GM21717 (cell line): ENCODE data around the gene G3BP1.
"Not testable (repeated sequence)": the region's sequence is repeated elsewhere in the genome, so short reads cannot be mapped to it uniquely, and the experiment has no call there.

Source experiments
- ATAC-seq: cut with Tn5 transposase; IDR thresholded peaks from one replicate; pipeline ENCODE4 v1.9.1; 2021; ENCODE audit warnings: mild to moderate bottlenecking, moderate library complexity; ENCODE audit not compliant: unreplicated experiment

Gene G3BP1

DNA sequence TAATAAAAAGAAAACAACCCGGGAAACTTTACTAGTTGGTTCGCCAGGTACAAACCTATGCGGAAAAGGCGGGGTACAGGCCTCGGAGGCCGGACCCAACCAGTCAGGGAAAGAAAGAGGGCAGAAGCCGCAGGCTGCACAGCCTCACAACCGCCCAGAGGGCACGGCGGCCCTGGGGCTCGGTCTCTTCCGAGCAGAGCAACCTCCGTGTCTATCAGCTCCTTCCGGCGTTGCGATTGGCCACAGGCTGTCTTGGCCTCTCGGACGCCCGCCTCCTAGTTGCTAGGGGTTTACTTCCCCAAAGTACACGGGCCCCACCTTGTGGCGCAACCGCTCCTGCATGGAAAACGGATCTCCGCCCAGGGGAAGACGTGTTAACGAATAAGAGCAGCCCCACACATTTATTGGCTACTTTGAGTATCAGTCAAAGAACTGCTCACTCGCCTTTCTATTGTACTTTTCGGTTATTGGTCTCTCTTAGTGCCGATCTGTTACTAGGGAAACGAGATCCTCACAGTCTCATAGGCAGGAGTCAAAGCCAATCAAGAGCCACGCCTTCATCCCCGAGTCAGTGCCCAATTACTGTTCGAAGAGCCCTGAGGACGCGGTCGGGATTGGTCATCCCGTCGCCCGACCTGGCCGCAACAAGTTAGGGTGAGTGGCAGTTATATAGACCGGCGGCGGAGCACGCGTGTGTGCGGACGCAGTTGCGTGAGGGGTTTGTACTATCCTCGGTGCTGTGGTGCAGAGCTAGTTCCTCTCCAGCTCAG, at the start of gene G3BP1:
Gene G3BP1 (plus strand): TSS at position 696 of the 770 bp plus-strand sequence. CDS start 14,667 bp downstream, outside the sequence.
- ATAC-seq: peak; percentile 88

DNA sequence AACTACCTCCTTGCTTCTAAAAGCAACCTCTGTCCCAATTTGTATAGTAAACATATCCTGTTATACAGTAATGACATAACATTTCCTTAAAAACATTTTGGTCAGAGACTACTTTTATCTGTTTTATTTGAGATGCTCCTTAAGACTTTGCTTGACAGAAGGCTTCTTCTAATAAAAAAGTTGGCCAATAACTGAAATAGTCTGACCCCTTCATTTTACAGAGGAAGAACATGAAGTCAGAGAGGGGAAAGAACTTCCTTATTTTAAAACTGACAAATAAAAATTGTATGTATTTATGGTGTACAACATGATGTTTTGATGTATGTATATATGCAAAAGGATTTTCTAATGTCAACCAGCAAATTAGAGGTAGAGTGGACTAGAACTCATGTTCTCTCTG, 49.2 kb upstream of the G3BP1 start:
- ATAC-seq: no peak

DNA sequence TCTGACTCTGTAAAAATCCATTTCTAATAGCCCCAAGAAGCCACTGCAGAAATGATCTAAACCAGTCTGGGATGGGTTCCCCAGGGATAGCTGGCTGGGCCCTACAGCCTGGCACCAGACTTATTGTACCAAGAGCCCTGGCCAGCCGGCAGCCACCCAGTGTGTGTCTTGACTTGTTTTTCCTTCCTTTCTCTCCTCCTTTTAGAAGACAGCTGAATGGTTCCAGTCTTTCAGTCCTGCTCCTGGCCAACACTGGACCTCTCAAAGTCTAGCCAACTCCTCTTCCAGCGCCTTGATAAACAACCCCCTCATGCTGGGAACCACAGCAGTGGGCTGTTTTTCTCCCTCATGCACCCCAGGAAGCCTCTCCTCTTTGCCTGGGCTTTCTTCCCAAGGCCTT, 47.4 kb upstream of the G3BP1 start:
- no peak for ATAC-seq

DNA sequence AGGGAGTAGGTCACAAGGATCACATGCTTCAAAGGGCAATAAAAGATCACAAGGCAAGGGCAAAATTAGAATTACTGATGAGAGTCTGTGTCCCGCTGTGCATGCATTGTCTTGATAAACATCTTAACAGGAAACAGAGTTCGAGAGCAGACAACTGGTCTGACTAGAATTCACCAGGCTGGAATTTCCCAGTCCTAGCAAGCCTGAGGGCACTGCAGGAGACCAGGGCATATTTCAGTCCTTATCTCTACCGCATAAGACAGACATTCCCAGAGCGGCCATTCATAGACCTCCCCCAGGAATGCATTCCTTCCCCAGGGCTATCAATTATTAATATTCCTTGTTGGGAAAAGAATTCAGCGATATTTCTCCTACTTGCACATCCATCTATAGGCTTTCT, 42.2 kb upstream of the G3BP1 start:
- ATAC-seq: not testable (repeated sequence)

DNA sequence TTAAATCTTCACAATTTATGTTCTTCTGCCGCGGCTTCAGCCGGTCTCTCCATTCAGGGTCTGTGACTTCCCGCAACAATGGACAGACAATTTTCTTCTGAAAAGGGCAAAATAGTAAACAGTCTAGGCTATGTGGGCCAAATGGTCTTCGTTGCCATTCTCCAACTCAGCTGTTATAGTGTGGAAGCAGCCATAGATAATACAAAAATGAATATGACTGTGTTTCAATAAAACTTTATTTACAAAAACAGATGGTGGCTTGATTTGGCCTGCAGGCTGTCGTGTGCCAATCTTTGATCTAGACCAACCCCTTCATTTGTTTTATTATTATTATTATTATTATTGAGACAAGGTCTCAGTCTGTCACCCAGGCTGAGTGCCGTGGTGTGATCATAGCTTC, 41.4 kb upstream of the G3BP1 start:
- ATAC-seq: no peak

DNA sequence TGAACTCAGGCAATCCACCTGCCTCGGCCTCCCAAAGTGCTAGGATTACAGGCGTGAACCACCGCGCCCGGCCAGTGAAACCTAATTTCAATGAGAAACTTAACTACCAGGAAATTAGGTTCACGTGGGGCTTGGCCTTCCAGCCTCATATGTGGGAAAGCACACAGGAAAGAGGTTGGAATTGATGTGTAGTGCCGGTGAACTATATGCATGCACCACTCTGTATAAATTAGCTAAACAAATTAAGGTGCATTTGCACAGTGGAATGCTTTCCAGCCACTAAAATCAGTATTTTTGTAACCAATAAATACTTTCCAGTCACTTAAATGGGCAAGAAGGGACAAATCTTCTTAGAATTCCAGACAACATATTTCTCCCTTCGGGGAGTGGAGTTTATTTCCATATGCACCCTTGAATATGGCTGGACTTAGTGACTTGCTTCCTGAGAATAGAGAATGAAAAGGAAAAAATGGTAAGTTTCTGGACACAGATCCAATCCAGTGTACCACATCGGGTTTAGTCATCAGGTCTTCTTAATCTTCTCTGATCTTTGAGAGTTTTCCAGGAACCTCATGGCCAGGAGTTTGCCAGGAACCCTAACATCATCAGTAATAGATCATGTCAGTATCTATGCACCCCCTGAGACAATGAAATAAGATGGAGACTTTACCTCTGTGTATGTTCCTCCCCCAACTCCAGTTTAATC, 38.2 kb upstream of the G3BP1 start:
- no peak for ATAC-seq

DNA sequence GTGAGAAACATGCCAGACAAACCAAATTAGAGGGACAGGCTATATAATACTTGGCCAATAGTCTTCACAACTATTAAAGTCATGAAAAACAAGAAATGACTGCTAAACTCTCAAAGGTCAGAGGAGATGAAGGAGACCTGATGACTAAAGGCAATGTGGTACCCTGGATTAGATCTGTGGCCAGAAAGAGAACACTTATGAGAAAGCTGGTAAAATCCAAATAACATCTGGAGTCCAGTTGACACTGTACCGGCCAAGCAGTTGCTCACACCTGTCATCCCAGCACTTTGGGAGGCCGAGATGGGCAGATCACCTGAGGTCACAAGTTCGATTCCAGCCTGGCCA, 37.7 kb upstream of the G3BP1 start:
- no peak for ATAC-seq

DNA sequence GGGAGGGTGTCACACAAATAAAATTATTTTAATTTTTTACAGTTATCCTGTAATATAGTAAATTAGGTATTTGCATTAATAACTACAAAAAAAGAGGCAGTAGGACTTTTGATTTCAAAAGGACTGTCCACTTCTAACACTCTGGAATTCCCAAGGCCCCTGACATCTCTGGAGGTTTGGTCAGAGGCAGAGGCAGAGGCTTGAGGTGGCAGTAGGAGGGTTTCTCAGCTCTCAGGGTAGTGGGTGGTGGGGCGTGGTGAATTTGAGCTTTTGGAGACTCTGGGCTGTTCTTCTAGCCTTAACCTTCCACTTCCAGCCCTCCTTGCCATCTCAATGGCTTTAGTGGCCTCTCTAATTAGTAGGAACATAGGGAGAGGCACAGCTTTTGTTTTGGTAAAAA, 36.1 kb upstream of the G3BP1 start:
- no peak for ATAC-seq

DNA sequence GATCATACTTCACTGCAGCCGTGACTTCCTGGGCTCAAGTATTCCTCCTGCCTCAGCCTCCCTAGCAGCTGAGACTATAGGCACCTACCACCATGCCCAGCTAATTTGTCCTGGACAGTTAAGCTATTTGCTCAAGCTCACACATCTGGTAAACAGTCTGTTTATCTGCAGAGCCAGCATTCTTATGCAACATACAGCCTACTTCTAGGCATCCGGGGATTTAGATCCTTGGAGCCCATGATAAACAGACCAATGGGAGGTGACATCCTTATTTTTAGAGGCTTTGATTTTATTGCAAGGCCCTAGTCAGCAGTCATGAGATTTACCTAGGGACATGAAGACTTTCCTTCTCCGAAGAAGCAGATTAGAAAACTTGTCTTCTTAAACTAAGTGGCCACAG, 34.3 kb upstream of the G3BP1 start:
- ATAC-seq: no peak

DNA sequence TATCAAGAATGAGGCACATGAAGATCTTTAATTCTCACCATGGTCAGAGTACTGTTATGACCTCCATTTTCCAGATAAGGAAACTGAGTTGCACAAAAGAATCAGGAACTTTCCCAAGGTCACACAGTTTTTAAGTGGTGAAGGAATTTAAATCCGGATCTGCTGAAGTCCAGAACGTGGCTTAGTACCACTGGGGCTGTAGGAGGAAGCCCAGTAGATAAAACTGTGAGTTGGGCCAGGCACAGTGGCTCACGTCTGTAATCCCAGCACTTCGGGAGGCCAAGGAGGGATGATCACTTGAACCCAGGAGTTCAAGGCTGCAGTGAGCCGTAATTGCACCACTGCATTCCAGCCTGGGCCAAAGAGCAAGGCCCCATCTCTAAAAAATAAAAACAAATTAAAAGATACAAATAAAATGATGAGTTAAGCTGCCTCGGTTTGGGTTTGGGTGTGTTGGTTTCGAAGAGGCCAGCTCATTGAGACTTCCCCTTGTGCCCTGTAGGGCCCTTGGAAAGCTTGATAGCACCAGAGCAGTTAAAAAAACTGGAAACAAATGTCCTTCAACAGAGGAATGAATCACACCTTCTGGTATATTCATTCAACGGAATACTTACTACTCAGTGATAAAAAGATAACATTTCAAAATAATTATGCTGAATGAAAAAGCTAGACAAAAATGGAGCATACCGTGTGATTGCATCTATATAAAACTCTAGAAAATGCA, 33.5 kb upstream of the G3BP1 start:
- no peak for ATAC-seq

DNA sequence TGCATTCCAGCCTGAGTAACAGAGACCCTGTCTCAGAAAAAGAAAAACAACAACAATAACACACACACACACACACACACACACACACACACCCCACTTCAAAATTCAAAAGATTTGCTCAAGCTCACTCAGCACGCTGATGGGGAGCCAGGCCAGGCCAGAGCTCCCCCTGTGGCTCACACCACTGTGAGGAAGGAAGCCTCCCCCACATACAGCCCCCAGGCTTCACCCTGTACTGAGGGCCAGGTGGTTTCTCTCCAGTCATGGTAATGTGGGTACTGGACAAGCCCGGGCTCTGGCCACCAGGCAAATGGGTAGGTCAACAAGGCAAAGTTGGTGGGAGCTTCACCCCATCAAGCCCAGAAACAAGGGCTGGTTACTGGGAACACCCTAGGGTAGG, 32.4 kb upstream of the G3BP1 start:
- ATAC-seq: no peak

DNA sequence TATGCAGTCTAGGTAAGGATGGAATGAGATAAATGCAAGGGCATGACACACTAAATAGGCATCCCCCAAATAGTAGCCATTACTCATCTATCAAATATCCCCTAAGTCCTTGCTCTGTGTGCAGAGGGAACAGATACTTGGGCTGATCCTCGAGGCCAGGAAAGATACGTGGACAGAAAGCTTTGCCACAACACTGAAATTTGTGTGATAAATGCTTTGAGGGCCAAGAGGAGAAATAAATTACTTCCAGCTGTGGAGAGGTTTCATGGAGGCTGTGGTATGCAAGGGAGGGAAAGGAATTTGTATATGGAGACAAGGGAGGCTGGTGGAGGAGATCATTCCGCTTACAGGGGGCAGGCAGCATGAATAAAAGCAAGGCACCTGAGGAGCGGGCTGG, 31.8 kb upstream of the G3BP1 start:
- no peak for ATAC-seq

DNA sequence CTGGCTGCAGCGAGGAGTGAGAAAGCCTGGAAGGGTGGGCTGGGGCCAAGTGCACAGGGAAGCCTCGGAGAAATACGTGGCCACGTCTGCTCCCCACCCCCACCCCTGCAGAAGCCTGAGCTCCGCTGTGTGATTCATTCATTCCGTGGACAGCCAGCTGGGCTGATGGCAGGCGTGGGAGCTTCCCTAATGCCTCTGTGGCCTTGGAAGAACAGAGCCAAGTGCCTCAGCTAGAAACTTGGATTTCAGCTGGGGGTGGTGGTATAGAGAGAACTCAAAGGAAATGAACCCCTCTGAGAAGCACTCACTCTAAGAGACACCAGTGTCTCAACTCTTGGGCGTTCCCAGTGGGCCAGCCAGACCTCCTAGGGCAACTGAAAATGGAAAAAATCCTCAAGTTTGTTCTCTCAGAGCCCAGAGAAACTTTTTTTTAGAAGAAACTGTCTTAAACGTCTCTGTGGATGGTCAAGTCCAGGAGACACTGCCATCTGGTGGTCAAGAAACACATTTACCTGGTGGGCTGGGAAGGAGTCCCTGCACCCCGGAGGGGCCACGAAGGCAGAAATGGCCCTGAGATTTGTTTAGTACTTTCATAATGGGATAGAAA, 31.3 kb upstream of the G3BP1 start:
- peak; percentile 63 for ATAC-seq

DNA sequence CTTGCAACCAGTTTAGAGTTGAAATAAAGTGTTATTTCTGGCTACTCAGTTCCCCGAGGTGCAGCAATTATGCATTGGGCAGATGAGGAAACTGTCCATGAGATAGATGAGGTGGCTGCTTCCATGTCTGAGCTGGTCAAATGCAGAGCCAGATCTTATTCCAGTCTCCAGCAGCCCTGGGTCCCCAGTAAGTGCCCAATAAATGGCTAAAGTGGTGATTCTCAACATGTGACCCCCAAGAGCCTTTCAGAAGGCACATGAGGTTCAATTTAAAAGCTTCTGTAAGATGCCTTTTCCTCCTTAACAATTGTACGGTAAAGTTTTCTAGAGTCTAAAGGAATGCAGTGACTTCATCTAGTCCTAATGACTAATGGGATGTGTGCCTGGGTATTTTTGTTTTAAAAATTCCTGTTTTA, 30.8 kb upstream of the G3BP1 start:
- peak; percentile 22 for ATAC-seq

DNA sequence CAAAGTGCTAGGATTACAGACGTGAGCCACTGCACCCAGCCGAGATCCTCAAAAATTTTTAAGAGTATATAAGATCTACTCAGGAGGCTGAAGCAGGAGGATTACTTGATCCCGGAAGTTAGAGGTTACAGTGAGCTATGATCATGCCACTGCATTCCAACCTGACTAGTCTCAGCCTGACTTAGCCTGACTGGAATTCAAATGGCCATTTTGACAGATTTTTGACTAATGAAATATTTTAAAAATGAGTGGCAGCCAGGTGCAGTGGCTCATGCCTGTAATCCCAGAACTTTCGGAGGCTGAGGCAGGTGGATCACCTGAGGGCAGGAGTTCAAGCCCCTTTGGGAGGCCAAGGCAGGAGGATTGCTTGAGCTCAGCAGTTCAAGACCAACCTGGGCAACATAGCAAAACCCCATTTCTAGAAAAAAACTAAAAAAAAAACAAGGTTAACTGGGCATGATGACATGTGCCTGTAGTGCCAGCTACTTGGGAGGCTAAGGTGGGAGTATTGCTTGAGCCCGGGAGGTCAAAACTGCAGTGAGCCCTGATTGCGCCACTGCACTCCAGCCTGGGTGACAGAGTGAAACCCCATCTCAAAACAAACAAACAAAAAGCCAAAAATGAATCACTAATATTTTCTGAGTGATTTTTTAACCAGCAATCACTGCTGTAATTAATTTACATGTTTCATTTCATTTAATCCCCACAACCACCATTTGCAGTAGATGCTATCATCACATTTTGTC, 29.9 kb upstream of the G3BP1 start:
- no peak for ATAC-seq

DNA sequence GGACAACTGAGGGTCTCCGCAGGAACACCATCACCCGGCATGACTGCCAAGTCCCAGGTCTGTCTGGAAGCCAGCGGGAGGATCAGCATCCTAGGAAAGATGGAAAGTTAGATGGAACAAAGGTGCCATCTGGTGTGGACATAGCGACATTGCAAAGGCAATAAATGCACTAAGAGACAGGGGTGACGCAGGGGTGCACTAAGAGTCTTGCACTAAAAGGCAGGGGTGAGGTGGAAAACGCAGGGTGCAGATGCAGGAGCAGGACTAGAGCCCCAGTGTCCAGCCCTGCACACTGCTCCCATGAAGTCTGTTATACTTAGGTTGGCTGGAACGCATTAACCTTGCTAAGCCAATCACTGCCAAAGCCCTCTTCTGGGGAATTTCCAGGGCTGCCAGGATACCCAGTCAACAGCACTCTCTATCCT, 28.9 kb upstream of the G3BP1 start:
- ATAC-seq: no peak

DNA sequence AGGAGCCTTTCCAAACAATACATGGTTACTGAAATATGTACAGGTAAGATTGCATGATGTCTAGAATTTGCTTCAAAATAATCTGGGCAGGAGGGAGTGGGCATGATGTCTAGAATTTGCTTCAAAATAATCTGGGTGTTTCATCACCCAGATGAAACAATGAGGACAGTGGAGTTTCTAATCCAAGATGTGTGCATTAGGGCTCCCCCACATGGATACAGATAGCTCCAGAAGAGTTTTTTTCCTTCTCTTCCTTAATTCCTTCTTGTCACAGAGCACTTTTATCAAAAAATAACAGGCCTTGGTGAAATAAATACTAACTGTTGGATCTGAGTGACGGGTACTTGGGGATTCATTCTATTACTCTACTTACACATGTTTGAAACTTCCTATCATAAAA, 28.2 kb upstream of the G3BP1 start:
- no peak for ATAC-seq

DNA sequence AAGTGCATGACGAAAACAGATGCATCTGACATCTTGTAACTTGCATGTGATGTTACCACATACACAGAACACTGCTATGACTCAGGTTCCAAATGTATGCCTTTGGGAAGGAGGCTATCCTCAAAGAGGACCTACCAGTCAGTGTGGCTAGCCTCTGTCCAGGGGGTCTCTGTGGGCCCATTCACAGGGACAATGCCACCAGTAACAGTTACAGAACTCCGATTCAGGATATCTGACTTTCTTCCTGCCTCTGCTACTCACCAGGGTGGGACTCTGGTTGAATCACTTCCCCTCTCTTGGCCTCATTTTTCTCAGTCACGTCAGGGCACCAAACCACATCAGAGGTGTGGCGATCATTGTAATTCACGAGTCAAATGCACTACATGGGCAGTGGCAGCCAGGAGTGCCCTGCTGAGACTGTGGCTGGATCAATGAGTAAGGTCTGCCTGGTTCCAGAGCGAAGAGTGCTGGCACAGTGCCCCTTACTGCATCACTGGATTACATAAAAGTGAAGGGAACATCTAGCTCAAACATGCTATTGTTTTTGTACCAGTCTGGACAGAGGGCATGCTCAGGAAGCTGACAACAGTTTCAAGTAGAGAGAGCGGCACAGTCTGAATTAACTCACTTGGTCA, 26.6 kb upstream of the G3BP1 start:
- peak; percentile 44 for ATAC-seq

DNA sequence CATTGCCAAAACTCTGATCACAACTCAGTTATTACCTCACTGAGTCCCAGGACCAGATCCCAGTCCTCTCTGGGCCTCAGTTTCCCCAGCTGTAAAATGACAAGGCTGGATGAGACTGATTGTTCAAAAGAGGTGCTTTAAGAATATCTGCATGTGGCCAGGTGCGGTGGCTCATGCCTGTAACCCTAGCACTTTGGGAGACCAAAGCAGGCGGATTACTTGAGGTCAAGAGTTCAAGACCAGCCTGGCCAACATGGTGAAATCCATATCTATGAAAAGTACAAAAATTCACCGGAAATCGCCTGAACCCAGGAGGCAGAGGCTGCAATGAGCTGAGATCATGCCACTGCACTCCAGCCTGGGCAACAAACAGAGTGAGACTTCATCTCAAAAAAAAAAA, 21.6 kb upstream of the G3BP1 start:
- no peak for ATAC-seq

DNA sequence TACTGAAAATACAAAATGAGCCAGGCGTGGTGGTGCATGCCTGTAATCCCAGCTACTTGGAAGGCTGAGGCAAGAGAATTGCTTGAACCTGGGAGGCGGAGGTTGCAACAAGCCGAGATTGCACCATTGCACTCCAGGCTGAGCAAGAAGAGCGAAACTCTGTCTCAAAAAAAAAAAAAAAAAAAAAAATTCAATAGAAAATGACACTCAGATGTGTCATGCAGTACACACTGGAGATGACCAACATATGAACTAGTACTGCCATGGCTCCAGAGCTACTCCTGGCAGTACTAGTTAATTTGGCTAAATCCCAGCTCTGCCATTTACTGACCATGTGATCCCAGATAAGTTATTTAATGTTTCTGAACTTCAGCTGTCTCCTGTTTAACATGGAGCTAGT, 20.7 kb upstream of the G3BP1 start:
- ATAC-seq: no peak
